Measurements from ENCODE around the gene KIF1A.

The KIF1A gene

DNA sequence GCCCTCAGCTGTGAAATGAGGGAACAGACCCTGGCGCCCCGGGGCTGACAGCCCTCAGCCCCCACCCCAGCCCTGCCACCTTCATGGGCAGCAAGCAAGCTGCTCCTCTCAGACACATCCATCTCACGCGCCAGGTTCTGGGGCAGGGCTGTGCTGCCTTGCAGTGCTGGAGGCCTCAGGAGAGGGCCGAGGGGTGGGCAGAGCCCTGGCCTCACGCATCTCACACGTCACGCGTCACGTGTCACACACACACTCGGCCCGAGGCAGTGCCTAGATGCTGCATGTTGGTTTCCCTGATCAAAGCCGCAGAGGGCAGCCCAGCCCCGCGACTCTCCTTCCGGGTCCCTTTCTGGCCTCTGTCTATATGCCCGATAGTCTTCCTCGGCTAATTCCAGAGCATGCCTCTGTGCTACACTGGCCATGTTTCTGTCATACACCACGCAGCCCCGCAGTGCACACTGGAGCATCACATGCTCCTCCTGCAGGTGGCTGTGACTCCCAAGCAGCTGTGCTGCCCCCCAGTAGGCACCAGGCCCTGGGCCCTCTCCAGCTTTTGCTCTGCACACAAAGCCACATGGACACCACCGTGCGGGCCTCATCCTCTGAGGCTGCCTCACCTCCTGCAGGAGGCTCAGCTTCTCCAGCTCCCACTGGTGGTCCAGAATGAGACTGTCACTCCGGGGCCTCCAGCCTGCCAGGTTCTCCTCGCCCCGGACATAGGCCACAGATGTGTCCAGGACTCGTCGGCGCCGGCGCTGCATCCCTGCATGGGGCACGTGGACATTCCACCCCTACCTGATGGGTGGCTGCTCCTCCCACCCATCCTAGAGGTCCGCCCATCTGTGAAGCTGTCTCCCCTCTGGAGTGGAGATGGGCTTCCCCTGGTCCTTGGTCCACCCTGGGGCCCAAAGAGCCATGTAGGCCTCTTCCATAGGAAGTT, 97.0 kb downstream of the KIF1A start:
- DNase-seq (ENCODE audit: extremely low read depth, insufficient read length) = no peak
- H3K27me3 ChIP-seq (replicated peaks; ENCODE audit: control insufficient read depth, insufficient read depth, low read length) = no peaks in the 10 kb centered on the region; the same call in 1 of the 2 replicates
- no peak for TF ChIP-seq CTCF (IDR thresholded peaks at IDR 0.05; ENCODE audit: insufficient read depth, low read length, poor library complexity, severe bottlenecking)
- H3K36me3 ChIP-seq (ENCODE audit: control insufficient read depth, insufficient read depth, low read length) = no peaks in the 10 kb centered on the region
- no peak overlapping the region for H3K4me3 ChIP-seq (replicated peaks; ENCODE audit: low read depth, low read length)

DNA sequence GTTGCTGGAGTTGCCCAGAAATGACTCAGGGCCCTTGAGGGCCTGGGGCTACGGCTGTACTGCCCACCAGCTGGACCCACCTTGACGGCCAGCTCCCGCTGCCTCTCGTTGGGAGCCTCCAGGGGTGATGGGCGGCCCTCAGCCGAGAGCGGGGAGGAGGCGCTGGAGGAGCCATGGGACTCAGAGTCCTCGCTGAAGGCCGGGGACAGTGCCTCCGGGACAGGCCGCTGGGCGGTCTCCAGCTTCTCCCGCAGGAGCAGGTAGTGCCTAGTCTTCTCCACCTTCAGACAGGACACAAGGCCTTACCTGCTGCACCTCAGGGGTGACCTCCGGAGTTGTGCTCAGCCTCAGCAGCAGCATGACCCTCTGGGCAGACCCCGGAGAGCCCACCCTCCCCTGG, 97.6 kb downstream of the KIF1A start:
- DNase-seq (ENCODE audit: extremely low read depth, insufficient read length) = no peak
- no peak for TF ChIP-seq CTCF (IDR thresholded peaks at IDR 0.05; ENCODE audit: insufficient read depth, low read length, poor library complexity, severe bottlenecking)
- H3K4me3 ChIP-seq (replicated peaks; ENCODE audit: low read depth, low read length) = no peak overlapping the region
- H3K36me3 ChIP-seq (ENCODE audit: control insufficient read depth, insufficient read depth, low read length) = no peaks in the 10 kb centered on the region
- peaks cover 2% of the 10 kb centered on the region; the same call in 1 of the 2 replicates for H3K27me3 ChIP-seq (replicated peaks; ENCODE audit: control insufficient read depth, insufficient read depth, low read length)

- no peak overlapping the region for H3K4me3 ChIP-seq (replicated peaks; ENCODE audit: low read depth, low read length)
- peaks cover 2% of the 10 kb centered on the region; the same call in 1 of the 2 replicates for H3K27me3 ChIP-seq (replicated peaks; ENCODE audit: control insufficient read depth, insufficient read depth, low read length)
- TF ChIP-seq CTCF (IDR thresholded peaks at IDR 0.05; ENCODE audit: insufficient read depth, low read length, poor library complexity, severe bottlenecking) = no peak
- no peaks in the 10 kb centered on the region for H3K36me3 ChIP-seq (ENCODE audit: control insufficient read depth, insufficient read depth, low read length)
- no peak for DNase-seq (ENCODE audit: extremely low read depth, insufficient read length)
Measured at GRCh38 chr2:240721596-240722180, 98.3 kb downstream of the KIF1A start.

DNA sequence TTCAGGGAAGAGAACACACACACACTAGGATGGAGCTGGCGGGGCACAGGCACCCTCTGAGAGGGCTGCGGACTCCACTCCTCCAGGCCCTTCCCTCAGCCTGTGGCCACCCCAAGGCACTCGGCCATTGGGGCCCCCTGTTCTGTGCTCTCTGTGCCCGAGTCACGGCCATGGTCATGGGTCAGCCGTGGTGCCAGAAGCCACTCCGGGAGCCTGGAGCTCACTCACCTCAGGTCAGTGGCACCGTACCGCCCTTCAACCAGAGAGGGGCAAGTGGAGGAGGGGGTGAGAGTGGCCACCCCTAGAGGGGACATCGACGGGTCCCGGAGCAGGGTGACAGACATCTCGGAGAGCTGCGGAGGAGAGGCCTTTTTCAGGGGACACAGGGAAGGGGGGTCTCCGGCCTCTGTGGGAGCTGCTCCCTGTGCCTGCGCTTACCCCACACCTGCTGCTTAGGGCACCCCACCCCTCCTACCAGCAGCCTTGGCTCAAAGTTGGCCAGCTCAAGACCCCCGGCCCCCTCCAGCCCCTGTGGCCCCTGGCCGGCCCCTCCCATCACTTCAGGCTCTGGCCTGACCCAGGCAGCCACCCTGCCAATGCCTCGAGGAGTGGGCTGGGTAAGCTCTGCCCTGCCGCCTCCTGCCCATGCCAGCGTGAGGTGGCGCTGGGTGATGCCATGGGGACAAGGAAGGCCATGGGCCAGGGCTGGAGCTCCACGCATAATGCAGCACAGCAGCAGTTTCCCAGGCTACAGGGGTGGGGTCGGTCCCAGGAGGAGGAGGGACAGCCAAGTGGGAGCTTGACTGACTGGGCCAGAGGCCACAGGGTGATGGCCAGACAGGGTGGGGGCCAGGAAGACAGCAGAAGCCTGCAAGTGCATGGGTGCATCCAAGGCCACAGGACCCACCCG, 99.1 kb downstream of the KIF1A start:
- no peak for TF ChIP-seq CTCF (IDR thresholded peaks at IDR 0.05; ENCODE audit: insufficient read depth, low read length, poor library complexity, severe bottlenecking)
- DNase-seq (ENCODE audit: extremely low read depth, insufficient read length) = no peak
- no peak overlapping the region for H3K4me3 ChIP-seq (replicated peaks; ENCODE audit: low read depth, low read length)
- no peaks in the 10 kb centered on the region for H3K36me3 ChIP-seq (ENCODE audit: control insufficient read depth, insufficient read depth, low read length)
- H3K27me3 ChIP-seq (replicated peaks; ENCODE audit: control insufficient read depth, insufficient read depth, low read length) = peaks cover 2% of the 10 kb centered on the region; the same call in 1 of the 2 replicates

DNA sequence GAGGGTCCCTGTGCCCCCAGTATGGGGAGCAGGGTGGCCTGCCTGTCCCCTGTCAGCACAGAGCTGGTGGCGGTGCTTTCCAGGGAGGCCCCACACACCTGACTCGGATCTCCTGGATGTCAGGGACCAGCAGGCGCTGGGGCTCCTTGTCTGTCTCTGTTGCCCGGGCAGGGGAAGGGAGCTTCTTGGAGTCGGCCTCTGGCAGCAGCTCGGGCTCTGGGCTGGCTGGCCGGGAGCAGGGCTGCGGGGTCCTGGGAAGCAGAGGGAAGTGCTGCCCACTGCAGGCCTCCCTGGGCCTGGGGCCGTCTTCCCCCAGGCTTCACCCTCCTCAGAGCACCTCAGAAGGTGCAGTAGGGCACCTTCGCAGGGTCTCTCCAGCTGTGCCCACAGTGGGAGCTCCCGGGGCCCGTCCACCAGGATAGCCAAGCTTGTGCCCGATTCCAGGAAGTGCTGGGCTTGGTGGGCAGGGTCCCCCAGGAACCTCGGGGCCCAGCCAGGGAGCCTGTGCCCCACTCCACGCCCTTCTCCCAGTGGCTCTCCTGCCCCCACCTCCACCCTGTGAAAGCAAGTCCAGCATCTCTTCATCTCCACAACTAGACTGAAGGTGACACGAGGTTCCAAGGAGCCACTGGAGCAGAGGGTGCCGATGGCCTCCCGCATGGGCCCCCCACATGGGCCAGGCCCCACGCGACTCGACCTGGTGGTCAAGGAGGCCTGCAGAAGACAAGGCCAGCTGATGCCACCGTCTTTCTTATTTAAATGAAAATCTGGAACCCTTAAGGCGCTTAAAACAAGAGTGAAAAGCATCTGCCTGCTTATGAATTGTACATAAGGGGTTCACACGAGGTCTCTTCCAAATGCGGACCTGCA, 100.1 kb downstream of the KIF1A start:
- Histone ChIP-seq H3K36me3 (ENCODE audit: control insufficient read depth, insufficient read depth, low read length) (no peaks in the 10 kb centered on the region), H3K27me3 (replicated peaks; ENCODE audit: control insufficient read depth, insufficient read depth, low read length) (peaks cover 2% of the 10 kb centered on the region; the same call in 1 of the 2 replicates), H3K4me3 (replicated peaks; ENCODE audit: low read depth, low read length) (no peak overlapping the region)
- DNase-seq (ENCODE audit: extremely low read depth, insufficient read length) = no peak
- TF ChIP-seq CTCF (IDR thresholded peaks at IDR 0.05; ENCODE audit: insufficient read depth, low read length, poor library complexity, severe bottlenecking) = no peak

Data from GM06990 (cell line).